HepG2 (cell line): ENCODE data around the gene MTHFD2.

Source experiments
- CEBPB ChIP-seq: IDR thresholded peaks from 2 replicates; pipeline ENCODE4 v1.6.1; 2011; ENCODE audit warnings: low read depth, low read length, improper control_type of control experiment, borderline replicate concordance
- NPAS2 ChIP-seq: sonication (generic); formaldehyde crosslinking; IDR thresholded peaks from 2 replicates; pipeline ENCODE4 v1.8.0; 2022; ENCODE audit warnings: mild to moderate bottlenecking, missing genetic modification reagents, borderline replicate concordance
- NR2C2 ChIP-seq: sonication (generic); formaldehyde crosslinking; IDR thresholded peaks from 2 replicates; pipeline ENCODE4 v1.4.0; 2020; ENCODE audit warnings: missing genetic modification reagents, mild to moderate bottlenecking, moderate library complexity, borderline replicate concordance
- SIX1 ChIP-seq: sonication (generic); formaldehyde crosslinking; IDR thresholded peaks from 2 replicates; pipeline ENCODE4 v1.4.0; 2020; ENCODE audit warnings: missing genetic modification reagents, borderline replicate concordance
- SMAD3 ChIP-seq: sonication (generic); formaldehyde crosslinking; IDR thresholded peaks from 2 replicates; pipeline ENCODE4 v1.4.0; 2020; ENCODE audit warnings: missing genetic modification reagents
- SMC3 ChIP-seq: IDR thresholded peaks from 2 replicates; pipeline ENCODE4 v1.6.1; 2011; ENCODE audit warnings: low read length, improper control_type of control experiment
- TAF15 ChIP-seq: fragments of 200-400 bp; formaldehyde crosslinking; IDR thresholded peaks from one replicate; pipeline ENCODE4 v1.6.1; 2018; ENCODE audit warnings: mild to moderate bottlenecking, low read depth, low read length; ENCODE audit not compliant: poor library complexity, severe bottlenecking
- ZBTB8A ChIP-seq: sonication (generic); formaldehyde crosslinking; IDR thresholded peaks from 2 replicates; pipeline ENCODE4 v1.4.0; 2020; ENCODE audit warnings: mild to moderate bottlenecking, low read depth, missing genetic modification reagents, borderline replicate concordance
- ZNF121 ChIP-seq: sonication (generic); formaldehyde crosslinking; IDR thresholded peaks from 2 replicates; pipeline ENCODE4 v1.5.0; 2020; ENCODE audit warnings: mild to moderate bottlenecking, missing genetic modification reagents
- ZNF451 ChIP-seq: sonication (generic); formaldehyde crosslinking; IDR thresholded peaks from 2 replicates; pipeline ENCODE4 v1.5.0; 2020; ENCODE audit warnings: mild to moderate bottlenecking, missing genetic modification reagents
- ZNF496 ChIP-seq: sonication (generic); formaldehyde crosslinking; IDR thresholded peaks from 2 replicates; pipeline ENCODE4 v1.8.1; 2023; ENCODE audit warnings: mild to moderate bottlenecking, moderate library complexity, missing genetic modification reagents; ENCODE audit not compliant: insufficient replicate concordance
- TF ChIP-seq, protein P1 (sequence below): sonication (generic); formaldehyde crosslinking; IDR thresholded peaks from 2 replicates; pipeline ENCODE4 v1.4.0; 2020; ENCODE audit warnings: missing genetic modification reagents, borderline replicate concordance
- TF ChIP-seq, protein P2 (sequence below): sonication (generic); formaldehyde crosslinking; conservative IDR thresholded peaks from 2 replicates; pipeline ENCODE4 v1.8.1; 2023; ENCODE audit warnings: missing genetic modification reagents
- TF ChIP-seq, protein P3 (sequence below), 2 experiments: sonication (generic) in 1 of 2; formaldehyde crosslinking in 1 of 2; IDR thresholded peaks; 2 replicates each; pipeline versions ENCODE4 v1.5.1 to v1.6.1; 2011 to 2020; ENCODE audit warnings: borderline replicate concordance in 1 of 2, low read depth in 1 of 2, low read length in 1 of 2, mild to moderate bottlenecking in 1 of 2, missing genetic modification reagents in 1 of 2, moderate library complexity in 1 of 2

DNA sequence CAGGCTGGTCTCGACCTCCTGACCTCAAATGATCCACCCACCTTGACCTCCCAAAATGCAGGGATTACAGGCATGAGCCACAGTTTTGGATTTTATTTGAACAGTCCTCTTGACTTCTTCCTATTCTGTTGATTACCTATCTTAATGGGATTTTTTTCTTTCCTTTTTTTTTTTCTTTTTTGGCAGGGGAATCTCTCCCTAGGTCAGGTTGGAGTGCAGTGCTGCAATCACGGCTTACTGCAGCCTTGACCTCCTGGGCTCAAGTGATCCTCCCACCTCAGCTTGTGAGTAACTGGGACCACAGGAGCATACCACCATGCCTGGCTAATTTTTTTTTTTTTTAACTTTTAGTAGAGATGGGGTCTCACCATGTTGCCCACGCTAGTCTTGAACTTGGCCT, 2.8 kb downstream of the MTHFD2 start:
- TF ChIP-seq, protein P1, sequence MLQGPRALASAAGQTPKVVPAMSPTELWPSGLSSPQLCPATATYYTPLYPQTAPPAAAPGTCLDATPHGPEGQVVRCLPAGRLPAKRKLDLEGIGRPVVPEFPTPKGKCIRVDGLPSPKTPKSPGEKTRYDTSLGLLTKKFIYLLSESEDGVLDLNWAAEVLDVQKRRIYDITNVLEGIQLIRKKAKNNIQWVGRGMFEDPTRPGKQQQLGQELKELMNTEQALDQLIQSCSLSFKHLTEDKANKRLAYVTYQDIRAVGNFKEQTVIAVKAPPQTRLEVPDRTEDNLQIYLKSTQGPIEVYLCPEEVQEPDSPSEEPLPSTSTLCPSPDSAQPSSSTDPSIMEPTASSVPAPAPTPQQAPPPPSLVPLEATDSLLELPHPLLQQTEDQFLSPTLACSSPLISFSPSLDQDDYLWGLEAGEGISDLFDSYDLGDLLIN: no peak
- no peak for TF ChIP-seq CEBPB
- no peak for TF ChIP-seq ZNF496 (CRISPR knock-in tag)
- no peak for TF ChIP-seq ZBTB8A
- TF ChIP-seq SMC3: no peak
- TF ChIP-seq TAF15: no peak
- TF ChIP-seq ZNF121 (CRISPR knock-in tag): no peak; the same call in 1 of the 2 replicates
- no peak for TF ChIP-seq NR2C2 (CRISPR knock-in tag)
- TF ChIP-seq, protein P2, sequence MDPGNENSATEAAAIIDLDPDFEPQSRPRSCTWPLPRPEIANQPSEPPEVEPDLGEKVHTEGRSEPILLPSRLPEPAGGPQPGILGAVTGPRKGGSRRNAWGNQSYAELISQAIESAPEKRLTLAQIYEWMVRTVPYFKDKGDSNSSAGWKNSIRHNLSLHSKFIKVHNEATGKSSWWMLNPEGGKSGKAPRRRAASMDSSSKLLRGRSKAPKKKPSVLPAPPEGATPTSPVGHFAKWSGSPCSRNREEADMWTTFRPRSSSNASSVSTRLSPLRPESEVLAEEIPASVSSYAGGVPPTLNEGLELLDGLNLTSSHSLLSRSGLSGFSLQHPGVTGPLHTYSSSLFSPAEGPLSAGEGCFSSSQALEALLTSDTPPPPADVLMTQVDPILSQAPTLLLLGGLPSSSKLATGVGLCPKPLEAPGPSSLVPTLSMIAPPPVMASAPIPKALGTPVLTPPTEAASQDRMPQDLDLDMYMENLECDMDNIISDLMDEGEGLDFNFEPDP: no peak
- TF ChIP-seq SMAD3 (CRISPR knock-in tag): no peak
- no peak for TF ChIP-seq NPAS2 (CRISPR knock-in tag)
- TF ChIP-seq ZNF451 (CRISPR knock-in tag): no peak
- TF ChIP-seq, protein P3, sequence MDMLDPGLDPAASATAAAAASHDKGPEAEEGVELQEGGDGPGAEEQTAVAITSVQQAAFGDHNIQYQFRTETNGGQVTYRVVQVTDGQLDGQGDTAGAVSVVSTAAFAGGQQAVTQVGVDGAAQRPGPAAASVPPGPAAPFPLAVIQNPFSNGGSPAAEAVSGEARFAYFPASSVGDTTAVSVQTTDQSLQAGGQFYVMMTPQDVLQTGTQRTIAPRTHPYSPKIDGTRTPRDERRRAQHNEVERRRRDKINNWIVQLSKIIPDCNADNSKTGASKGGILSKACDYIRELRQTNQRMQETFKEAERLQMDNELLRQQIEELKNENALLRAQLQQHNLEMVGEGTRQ (IDR thresholded peaks at IDR 0.05; ENCODE audit: low read depth, low read length): no peak
- TF ChIP-seq, protein P3 (CRISPR knock-in tag; IDR thresholded peaks at IDR 0.05; ENCODE audit: borderline replicate concordance): no peak
- TF ChIP-seq SIX1 (CRISPR knock-in tag): no peak
